GM19463 (cell line): Measurements from ENCODE around the gene DCHS2.
A peak's percentile ranks its signal among the peaks of the same experiment; 100 is the strongest.

Experiments used
- ATAC-seq: cut with Tn5 transposase; IDR thresholded peaks from one replicate; pipeline ENCODE4 v1.9.1; 2021; ENCODE audit warnings: mild to moderate bottlenecking, moderate library complexity; ENCODE audit not compliant: unreplicated experiment

The DCHS2 gene

DNA sequence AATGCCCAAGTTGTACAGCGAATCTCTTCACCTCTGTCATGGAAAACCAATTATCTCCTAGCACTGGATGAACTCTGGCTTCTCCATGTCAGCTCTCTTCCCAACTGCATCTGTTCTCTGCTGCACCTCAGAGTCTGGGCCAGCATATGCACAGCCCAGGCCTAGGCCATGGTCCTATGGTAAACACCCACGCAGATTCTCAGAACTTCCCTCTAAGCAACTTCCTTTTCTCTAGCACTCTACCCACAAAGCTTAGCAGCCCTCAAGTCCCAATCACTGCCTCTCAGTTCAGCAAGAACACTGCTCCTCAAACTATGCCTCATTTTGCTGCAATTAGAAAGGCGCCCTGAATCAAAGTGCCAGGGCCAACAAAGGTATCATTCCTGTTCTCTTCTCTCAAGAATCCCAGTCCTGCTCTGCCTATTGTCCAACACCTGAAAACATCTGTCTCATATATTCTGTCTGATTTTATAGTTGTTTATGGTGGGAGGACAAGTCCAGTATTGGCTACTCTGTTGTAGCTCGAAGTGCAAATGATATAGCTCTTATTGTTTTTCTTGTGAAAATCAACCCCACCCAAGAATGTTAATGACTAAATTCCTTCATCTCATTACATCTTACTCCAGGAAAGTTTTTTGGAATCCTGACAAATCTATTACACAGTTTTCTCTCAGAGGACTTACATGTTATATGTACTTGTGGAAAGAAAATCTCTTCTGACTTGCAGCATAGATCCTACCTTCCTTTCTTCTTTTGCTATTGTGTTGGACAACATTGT lies 85.4 kb downstream of the DCHS2 start:
- peak; percentile 93 for ATAC-seq

DNA sequence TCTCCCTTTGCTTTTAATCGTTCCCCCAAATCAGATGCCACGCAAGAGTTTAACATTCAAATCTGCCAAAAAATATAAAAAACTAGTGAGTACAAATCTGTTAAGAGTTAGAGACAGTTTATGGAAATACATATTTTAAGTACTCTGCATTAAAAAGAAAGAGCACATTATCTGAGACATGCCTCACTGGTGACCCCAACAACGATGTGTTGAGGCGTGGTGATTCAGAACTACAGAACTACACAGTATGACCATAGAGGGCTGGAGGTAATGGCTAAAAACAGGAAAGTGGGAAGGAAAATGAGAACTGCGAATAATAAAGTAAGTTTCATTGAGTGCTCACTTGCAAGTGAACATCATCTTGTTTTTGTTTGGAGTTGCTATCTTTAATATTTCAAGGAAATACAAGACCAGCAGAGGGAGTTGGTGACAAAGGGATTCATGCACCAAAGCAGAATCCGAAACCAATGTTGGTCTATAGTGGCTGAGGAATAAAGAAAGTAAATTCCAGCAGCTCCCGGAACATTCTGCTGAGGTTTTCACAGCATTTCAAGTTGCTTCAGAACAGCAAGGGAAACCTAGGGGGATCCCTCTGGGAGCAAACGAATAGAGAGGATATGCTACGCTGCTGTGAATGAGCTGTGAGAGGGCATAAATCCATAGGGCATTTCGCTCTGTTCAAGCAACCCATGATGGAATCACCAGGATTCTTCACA lies 92.2 kb downstream of the DCHS2 start:
- ATAC-seq: no peak

DNA sequence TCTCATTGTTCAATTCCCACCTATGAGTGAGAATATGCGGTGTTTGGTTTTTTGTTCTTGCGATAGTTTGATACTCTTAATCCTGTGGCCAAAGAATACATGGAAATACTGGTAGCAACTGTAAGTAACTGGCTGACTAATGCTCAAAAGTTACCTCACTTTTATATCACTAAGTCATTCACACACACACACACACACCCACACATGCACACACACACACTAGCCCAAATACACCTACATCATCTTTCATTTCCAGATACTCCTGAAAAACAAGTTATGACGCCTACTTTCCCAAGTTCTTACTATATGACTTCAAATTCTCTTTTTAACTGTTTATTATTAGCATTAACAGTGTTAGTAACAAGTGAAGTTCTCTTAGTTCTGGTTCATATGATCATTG lies 101.3 kb downstream of the DCHS2 start:
- no peak for ATAC-seq

GRCh38 chr4:154389148-154389547 lies 102.5 kb downstream of the DCHS2 start:
- ATAC-seq: no peak

DNA sequence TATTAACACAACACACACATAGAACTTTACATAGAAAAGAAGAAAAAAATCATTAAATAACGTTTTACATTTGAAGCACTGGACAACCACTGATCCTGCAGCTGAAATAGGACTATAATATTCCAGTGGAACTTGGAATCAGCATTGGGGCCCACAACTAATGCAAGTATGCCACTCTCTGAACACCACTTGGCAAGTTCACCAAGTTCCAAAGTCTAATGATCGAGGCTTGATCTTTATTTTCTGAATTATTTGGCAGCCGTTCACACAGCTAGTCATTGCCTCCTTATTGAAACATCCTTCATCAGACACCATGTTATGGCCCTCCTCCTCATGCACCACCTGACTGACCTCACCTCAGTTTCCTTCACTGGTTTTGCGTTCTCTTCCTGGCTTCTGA lies 107.6 kb downstream of the DCHS2 start:
- ATAC-seq: no peak

- no peak for ATAC-seq
These were observed 115.1 kb downstream of the DCHS2 start for GRCh38 chr4:154376486-154376885.

- peak; percentile 72 for ATAC-seq
These were observed 123.5 kb downstream of the DCHS2 start for GRCh38 chr4:154368060-154368459.

GRCh38 chr4:154367659-154368058 lies 123.9 kb downstream of the DCHS2 start:
- ATAC-seq: peak; percentile 26

- no peak for ATAC-seq
These were observed 124.6 kb downstream of the DCHS2 start for GRCh38 chr4:154366956-154367355.

DNA sequence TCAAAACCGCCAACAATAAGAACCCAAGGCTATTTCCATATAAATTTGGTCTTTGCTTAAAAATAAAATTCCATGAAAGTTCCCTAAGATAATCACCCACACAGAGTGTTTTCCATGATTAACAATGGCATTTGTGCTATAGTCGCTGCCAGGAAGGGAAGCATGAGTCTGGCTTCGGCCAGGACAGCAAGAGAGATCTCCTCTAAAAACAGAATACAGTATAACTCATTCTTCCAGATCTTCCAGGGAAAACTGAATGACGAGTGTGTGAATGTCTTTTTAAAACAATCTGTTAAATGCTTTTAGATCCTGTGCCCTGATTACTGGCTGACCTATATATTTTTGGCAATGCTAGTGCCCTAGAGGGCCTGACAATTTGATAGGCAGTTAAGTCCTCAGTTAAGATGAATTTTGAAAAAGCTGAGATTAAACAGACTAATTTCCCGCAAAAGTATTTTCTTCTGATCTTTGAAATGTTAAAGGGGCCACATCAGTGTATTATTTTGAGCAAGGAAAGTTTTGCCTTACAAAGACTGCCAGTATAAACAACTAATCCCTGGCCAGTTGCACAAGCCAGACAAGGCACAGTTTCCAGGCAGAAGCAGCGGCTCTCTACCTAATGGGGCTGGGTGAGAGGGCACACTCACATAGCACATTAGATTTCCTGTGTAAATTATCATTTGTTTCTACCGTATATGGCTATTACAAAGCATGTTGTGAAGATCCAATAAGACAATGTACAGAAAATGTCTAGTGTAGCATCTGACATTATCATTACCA lies 127.3 kb downstream of the DCHS2 start:
- ATAC-seq: no peak

DNA sequence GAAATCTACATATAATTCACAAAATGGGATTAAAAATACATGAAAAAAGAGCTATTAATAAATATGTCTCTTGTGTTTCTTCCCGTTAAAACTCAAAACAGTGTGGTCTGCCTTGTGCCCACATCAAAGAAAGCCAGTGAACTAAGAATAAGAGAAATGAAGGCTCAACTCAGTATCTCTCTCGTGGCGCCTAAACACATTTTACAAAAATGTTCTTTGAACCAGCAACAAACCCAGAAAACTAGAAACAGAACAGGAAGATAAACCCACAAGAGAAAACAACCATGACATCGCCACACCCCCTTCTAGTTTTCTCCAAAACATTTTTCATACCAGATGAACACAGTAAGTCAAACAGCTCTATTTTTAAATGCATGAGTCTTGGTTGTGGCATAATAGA lies 130.1 kb downstream of the DCHS2 start:
- peak; percentile 69 for ATAC-seq

DNA sequence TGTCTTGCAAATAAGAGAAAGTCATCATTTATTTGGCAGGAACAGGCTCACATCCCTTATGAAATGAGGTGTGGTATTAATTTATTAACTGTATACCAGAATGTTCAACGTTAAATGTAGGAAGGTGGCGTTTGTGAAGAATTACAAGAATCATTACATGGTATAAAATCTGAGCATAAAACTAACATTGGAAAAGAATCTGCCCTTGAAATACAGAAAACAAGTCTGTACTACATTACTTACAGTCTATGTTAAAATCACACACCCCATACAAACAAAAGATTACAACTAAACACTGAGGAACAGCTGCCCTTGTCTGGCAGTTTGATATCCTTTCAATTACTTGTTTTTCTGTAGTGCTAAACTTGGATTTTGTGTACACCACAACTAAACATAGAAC lies 131.1 kb downstream of the DCHS2 start:
- no peak for ATAC-seq

DNA sequence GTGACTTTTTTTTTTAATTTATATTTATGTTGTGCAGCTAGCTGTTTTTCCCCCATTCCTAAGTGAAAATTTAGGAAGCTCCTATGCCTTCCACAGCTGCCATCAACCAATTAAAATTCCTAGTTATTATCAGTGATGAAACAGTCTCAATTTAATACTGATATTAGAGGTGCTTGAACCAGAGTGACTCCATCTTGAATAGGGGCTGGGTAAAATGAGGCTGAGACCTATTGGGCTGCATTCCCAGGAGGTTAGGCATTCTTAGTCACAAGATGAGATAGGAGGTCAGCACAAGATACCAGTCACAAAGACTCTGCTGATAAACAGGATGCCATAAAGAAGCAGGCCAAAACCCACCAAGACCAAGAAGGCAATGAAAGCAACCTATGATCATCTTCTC lies 136.7 kb downstream of the DCHS2 start:
- no peak for ATAC-seq

- no peak for ATAC-seq
These were observed 141.8 kb downstream of the DCHS2 start for GRCh38 chr4:154349829-154350228.

DNA sequence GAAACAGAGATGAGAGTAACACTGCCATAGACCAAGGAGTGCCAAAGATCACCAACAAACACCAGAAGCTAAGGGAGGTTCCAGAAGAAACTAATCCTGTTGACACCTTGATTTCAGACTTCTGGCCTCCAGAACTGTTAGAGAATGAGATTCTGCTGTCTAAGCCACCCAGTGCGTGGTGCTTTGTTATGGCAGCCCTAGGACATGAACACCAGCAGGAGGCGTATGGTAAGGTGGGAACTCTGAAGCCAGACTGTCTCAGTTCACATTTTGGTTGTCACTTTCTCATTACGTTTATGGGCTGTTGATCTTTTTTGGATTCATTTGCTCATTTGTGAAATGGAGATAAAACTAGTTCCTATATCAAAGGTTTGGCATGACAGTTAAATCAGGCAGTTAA lies 142.9 kb downstream of the DCHS2 start:
- ATAC-seq: no peak

- no peak for ATAC-seq
These were observed 146.2 kb downstream of the DCHS2 start for GRCh38 chr4:154345359-154345758.

DNA sequence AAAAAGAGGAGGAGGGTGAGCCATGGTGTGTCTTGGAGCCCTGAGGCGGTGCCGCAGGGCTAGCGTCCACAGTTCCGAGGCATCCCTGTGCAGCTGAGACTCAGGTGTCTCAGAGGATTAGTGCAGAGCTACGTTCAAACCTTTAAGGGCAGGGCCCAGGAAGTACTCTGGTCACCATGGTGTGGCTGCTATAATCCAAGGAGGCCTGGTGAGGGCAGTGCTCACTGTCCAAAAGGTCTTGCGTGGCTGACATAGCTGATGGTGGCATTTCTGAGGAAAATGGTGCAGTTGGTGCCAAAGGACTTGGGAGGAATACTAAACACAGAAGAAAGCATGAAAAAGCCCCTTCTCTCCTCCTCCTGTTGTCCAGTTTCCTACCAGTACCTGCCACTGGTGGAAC lies 146.9 kb downstream of the DCHS2 start:
- ATAC-seq: peak; percentile 80

GRCh38 chr4:154343651-154344050 lies 147.9 kb downstream of the DCHS2 start:
- ATAC-seq: no peak

GRCh38 chr4:154341448-154341847 lies 150.2 kb downstream of the DCHS2 start:
- no peak for ATAC-seq

DNA sequence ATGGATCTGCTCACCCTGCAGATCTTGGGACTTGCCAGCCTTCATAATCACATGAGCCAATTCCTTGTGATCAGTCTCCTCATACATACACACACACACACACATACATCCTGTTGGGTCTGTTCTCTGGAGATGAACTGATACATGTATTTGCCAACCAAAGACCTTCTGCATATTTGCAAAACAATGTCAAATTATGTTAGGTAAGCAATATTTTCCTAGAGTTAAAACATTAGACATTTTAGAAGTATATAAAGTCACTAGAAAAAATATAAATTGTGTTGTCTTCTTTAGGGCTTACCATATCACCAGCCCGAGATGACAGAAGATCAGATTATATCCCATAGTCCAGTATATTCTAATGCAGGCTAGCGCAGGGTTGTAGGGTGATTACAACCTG lies 156.0 kb downstream of the DCHS2 start:
- no peak for ATAC-seq

DNA sequence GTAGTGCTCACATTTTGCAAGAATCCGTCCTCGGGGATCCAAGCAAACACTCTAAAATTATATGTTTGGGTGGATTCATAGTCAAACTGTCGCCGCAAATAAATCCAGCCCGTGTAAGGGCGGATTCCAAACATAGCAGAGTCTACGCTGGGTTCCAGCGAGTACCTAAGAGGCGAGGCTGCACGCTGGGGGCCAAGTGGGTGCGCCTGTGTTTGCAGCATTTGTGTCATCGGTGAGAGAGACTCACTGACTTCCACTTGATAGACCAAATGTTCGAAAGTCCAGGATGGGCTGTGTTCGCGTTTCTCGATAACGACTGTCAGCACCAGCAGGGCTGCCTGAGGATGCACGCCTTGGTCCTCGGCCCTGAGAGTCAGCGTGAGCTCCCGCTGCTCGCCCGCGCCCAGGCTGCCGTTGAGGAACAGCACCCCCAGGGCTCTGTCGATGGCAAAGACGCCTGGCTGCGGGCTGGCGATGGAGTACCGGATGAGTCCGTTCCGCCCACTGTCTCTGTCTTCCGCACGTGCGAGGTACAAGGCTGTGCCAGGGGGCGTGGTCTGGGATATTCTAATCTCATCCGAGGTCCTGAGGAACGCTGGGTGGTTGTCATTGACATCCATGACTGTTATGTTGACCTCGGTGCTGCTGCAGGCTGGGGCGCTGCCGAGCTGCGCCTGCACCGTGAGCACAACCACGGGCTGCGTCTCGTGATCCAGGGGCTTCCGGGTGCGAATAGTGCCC lies 158.7 kb downstream of the DCHS2 start:
- peak; percentile 89 for ATAC-seq
